Omental fat pad (tissue), 4 donors: Measurements from ENCODE around the gene AADACL4. TPM values are rescaled to one million over a fixed set of nuclear protein-coding genes. Genes with fewer than 3 reads are reported as not detected.
"Not testable (repeated sequence)": the region's sequence is repeated elsewhere in the genome, so short reads cannot be mapped to it uniquely, and the experiment has no call there.

ENCODE experiments used
- ATAC-seq: fragments of 150-250 bp; one replicate; pipeline ENCODE4 v1.9.1; 2016; ENCODE audit warnings: mild to moderate bottlenecking, moderate library complexity; ENCODE audit not compliant: low FRiP score
- DNase-seq: peaks from one replicate; pipeline ENCODE4 v3.0.0-alpha.2; 2019; ENCODE audit warnings: low spot score
- CTCF ChIP-seq, 3 donors: fragments of 450-650 bp; IDR thresholded peaks; one replicate each; pipeline ENCODE4 v1.5.1; 2016 to 2017; ENCODE audit warnings: antibody characterized with exemption in 3 of 3, mild to moderate bottlenecking in 3 of 3, moderate library complexity in 2 of 3
- total RNA-seq, 4 donors: library from RNA; depleted of rRNA; stranded (reverse); fragments of >200 nt; gene quantifications; one replicate each; pipeline ENCODE4 v1.1.0, GENCODE V29; 2016

The AADACL4 gene
- total RNA-seq, 4 donors from 2014 or later: 0.28 TPM; not detected in 3

- TF ChIP-seq CTCF (IDR thresholded peaks at IDR 0.05): no peak
Measured at GRCh38 chr1:12666141-12666735, 22.4 kb downstream of the AADACL4 start.

DNA sequence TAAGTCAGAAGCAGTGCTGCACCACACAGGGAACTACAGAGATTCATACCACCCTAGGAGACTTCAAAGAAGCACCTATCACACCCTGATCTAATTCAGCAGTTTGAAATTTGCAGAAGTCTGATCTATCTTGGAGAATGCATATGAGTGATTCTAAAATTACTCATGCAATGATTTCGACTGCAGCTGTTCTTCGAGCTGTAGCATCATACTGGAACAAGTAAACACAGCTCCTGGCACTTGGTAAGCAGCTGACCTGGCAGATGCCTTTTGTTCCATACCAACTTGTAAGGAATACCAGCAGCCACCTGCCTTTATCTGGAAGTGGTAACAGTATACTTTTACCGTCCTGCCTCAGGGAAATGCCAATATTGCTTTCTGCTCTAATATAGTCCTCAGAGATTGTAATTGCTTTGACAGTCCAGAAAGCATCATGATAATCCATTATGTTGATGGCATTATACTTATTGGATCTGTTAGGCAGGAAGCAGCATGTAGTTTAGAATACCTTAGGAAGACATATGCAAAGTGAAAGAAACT lies 25.7 kb downstream of the AADACL4 start:
- ATAC-seq: no peak
- no peak for DNase-seq
- no peak for TF ChIP-seq CTCF (IDR thresholded peaks at IDR 0.05)

More at GRCh38 chr1:12666141-12666735, 22.4 kb downstream of the AADACL4 start:
- no peak for DNase-seq
- ATAC-seq: no peak

- no peak for TF ChIP-seq CTCF (IDR thresholded peaks at IDR 0.05)
- DNase-seq (no peak), ATAC-seq (no peak)
Measured at GRCh38 chr1:12674358-12674757, 30.5 kb downstream of the AADACL4 start.

DNA sequence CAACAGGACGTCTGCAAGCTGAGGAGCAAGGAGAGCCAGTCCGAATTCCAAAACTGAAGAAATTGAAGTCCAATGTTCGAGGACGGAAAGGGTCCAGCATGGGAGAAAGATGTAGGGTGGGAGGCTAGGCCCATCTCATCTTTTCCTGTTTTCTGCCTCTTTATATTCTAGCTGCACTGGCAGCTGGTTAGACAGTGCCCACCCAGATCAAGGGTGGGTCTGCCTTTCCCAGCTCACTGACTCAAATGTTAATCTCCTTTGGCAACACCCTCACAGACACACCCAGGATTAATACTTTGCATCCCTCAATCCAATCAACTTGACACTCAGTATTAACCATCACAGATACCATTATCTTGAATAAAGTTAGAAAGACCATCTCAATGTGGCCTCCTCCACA lies 32.2 kb downstream of the AADACL4 start:
- DNase-seq, ATAC-seq: not testable (repeated sequence)

- no peak for DNase-seq
Measured at GRCh38 chr1:12677565-12677964, 33.7 kb downstream of the AADACL4 start.

GRCh38 chr1:12678350-12678749 lies 34.5 kb downstream of the AADACL4 start:
- ATAC-seq (no peak), DNase-seq (no peak)
- no peak for TF ChIP-seq CTCF (IDR thresholded peaks at IDR 0.05)

More at GRCh38 chr1:12677565-12677964, 33.7 kb downstream of the AADACL4 start:
- ATAC-seq: no peak
- TF ChIP-seq CTCF (IDR thresholded peaks at IDR 0.05): no peak

DNA sequence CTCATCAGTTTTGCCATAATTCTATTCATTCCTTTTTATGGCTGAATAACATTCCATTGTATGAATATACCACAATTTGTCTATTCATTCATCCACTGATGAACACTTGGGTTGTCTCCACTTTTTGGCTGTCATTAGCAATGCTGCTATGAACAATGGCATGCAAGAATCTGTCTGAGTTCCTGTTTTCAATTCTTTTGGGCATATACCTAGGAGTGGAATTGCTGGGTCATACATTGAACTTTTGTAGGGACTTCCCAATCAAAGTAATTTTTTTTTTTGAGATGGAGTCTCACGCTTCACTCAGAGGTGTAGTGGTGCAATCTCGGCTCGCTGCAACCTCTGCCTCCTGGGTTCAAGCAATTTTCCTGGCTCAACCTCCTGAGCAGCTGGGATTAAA lies 34.9 kb downstream of the AADACL4 start:
- TF ChIP-seq CTCF (IDR thresholded peaks at IDR 0.05): no peak
- ATAC-seq: no peak
- DNase-seq: no peak
